H9 (cell line): ENCODE results near the gene DDX51. TPM values are rescaled to one million over a fixed set of nuclear protein-coding genes. Genes with fewer than 3 reads are reported as not detected.

Experiments used
- DNase-seq: peaks from one replicate; pipeline ENCODE4 v3.0.0-alpha.2; 2017
- H2AFZ ChIP-seq: one replicate; pipeline ENCODE4 v1.6.1; 2013; ENCODE audit warnings: mild to moderate bottlenecking, low read length, control low read depth, moderate library complexity
- H2AK5ac ChIP-seq: 2 replicates; pipeline ENCODE4 v1.6.1; 2013; ENCODE audit warnings: low read length, control low read depth, mixed read lengths; ENCODE audit not compliant: insufficient read length
- H2BK120ac ChIP-seq: one replicate; pipeline ENCODE4 v1.6.1; 2013; ENCODE audit warnings: low read depth, mild to moderate bottlenecking, low read length, control low read depth, inconsistent platforms; ENCODE audit not compliant: poor library complexity, severe bottlenecking
- H2BK12ac ChIP-seq: 2 replicates; pipeline ENCODE4 v1.6.1; 2013; ENCODE audit warnings: low read length, control low read depth, mixed read lengths, low read depth; ENCODE audit not compliant: insufficient read length
- H2BK15ac ChIP-seq: 2 replicates; pipeline ENCODE4 v1.6.1; 2013; ENCODE audit warnings: low read depth, low read length, control low read depth
- H2BK20ac ChIP-seq: one replicate; pipeline ENCODE4 v1.6.1; 2013; ENCODE audit warnings: low read depth, mild to moderate bottlenecking, low read length, control low read depth, inconsistent platforms; ENCODE audit not compliant: poor library complexity, severe bottlenecking
- H2BK5ac ChIP-seq: 2 replicates; pipeline ENCODE4 v1.6.1; 2013; ENCODE audit warnings: low read length, control low read depth, mixed read lengths; ENCODE audit not compliant: insufficient read length
- H3K14ac ChIP-seq: 2 replicates; pipeline ENCODE4 v1.6.1; 2013; ENCODE audit warnings: low read length, control low read depth; ENCODE audit not compliant: insufficient read depth
- H3K18ac ChIP-seq: 2 replicates; pipeline ENCODE4 v1.6.1; 2013; ENCODE audit warnings: low read depth, mild to moderate bottlenecking, mixed read lengths, low read length, control low read depth; ENCODE audit not compliant: insufficient read length
- H3K23ac ChIP-seq: 2 replicates; pipeline ENCODE4 v1.6.1; 2013; ENCODE audit warnings: low read length, control low read depth, mixed read lengths, low read depth; ENCODE audit not compliant: insufficient read length
- H3K23me2 ChIP-seq: 2 replicates; pipeline ENCODE4 v1.6.1; 2013; ENCODE audit warnings: low read depth, mild to moderate bottlenecking, mixed read lengths, low read length, control low read depth; ENCODE audit not compliant: insufficient read length, poor library complexity, severe bottlenecking
- H3K27ac ChIP-seq: 2 replicates; pipeline ENCODE4 v1.5.1; 2013; ENCODE audit warnings: low read length, control low read depth, mixed read lengths, low read depth; ENCODE audit not compliant: insufficient read length
- H3K27me3 ChIP-seq: 2 replicates; pipeline ENCODE4 v1.6.1; 2013; ENCODE audit warnings: low read length, control low read depth, inconsistent platforms; ENCODE audit not compliant: insufficient read depth
- H3K4ac ChIP-seq: 2 replicates; pipeline ENCODE4 v1.6.1; 2013; ENCODE audit warnings: low read depth, mild to moderate bottlenecking, control low read depth, inconsistent platforms, low read length, moderate library complexity
- H3K4me1 ChIP-seq: 2 replicates; pipeline ENCODE4 v1.6.1; 2013; ENCODE audit warnings: low read length, control low read depth, inconsistent platforms; ENCODE audit not compliant: insufficient read depth
- H3K4me2 ChIP-seq: 2 replicates; pipeline ENCODE4 v1.6.1; 2013; ENCODE audit warnings: low read length, control low read depth, mixed read lengths; ENCODE audit not compliant: insufficient read length, insufficient read depth
- H3K56ac ChIP-seq: 2 replicates; pipeline ENCODE4 v1.6.1; 2013; ENCODE audit warnings: low read depth, mild to moderate bottlenecking, mixed read lengths, low read length, control low read depth; ENCODE audit not compliant: insufficient read length
- H3K79me1 ChIP-seq: 2 replicates; pipeline ENCODE4 v1.6.1; 2013; ENCODE audit warnings: low read depth, mild to moderate bottlenecking, moderate library complexity, low read length, control low read depth, inconsistent platforms; ENCODE audit not compliant: insufficient read depth, poor library complexity, severe bottlenecking
- H3K79me2 ChIP-seq: 2 replicates; pipeline ENCODE4 v1.6.1; 2013; ENCODE audit warnings: low read length, control low read depth, inconsistent platforms; ENCODE audit not compliant: insufficient read depth
- H3K9ac ChIP-seq: 2 replicates; pipeline ENCODE4 v1.6.1; 2013; ENCODE audit warnings: low read length, control low read depth, mixed read lengths; ENCODE audit not compliant: insufficient read length; ENCODE audit errors: extremely low read depth
- H3K9me3 ChIP-seq: one replicate; pipeline ENCODE4 v1.6.1; 2013; ENCODE audit warnings: low read depth, low read length, inconsistent platforms; ENCODE audit not compliant: control insufficient read depth
- H3T11ph ChIP-seq: one replicate; pipeline ENCODE4 v1.6.1; 2013; ENCODE audit warnings: mild to moderate bottlenecking, low read length, control low read depth, inconsistent platforms
- H4K20me1 ChIP-seq: one replicate; pipeline ENCODE4 v1.6.1; 2013; ENCODE audit not compliant: control insufficient read depth, insufficient read length, insufficient read depth
- H4K5ac ChIP-seq: 2 replicates; pipeline ENCODE4 v1.6.1; 2013; ENCODE audit warnings: low read depth, mild to moderate bottlenecking, mixed read lengths, low read length, control low read depth; ENCODE audit not compliant: insufficient read length
- H4K8ac ChIP-seq: replicated peaks from 2 replicates; pipeline ENCODE4 v1.6.1; 2013; ENCODE audit warnings: low read length, control low read depth, mixed read lengths, low read depth; ENCODE audit not compliant: insufficient read length
- H4K91ac ChIP-seq: 2 replicates; pipeline ENCODE4 v1.6.1; 2013; ENCODE audit warnings: low read depth, mild to moderate bottlenecking, moderate library complexity, mixed read lengths, low read length, control low read depth; ENCODE audit not compliant: insufficient read length
- H3K27ac Mint-ChIP-seq, 3 experiments: 2 replicates in 2 of 3; 3 replicates in 1 of 3; pipeline ENCODE4 v1.8.0; 2020 to 2021; ENCODE audit warnings: mixed read lengths in 3 of 3, mild to moderate bottlenecking in 1 of 3, moderate library complexity in 1 of 3
- H3K27me3 Mint-ChIP-seq: 2 replicates; pipeline ENCODE4 v1.8.0; 2021; ENCODE audit warnings: low read depth, mild to moderate bottlenecking, moderate library complexity, mixed read lengths
- H3K36me3 Mint-ChIP-seq, 3 experiments: 2 replicates in 2 of 3; 3 replicates in 1 of 3; pipeline ENCODE4 v1.8.0; 2020 to 2021; ENCODE audit warnings: low read depth in 3 of 3, mixed read lengths in 3 of 3; ENCODE audit not compliant: insufficient read depth in 1 of 3
- H3K4me1 Mint-ChIP-seq, 2 experiments: 2 replicates each; pipeline ENCODE4 v1.8.0; 2020; ENCODE audit warnings: mixed read lengths in 2 of 2
- H3K4me3 Mint-ChIP-seq, 2 experiments: 2 replicates in 1 of 2; 3 replicates in 1 of 2; pipeline ENCODE4 v1.8.0; 2020 to 2021; ENCODE audit warnings: mild to moderate bottlenecking in 2 of 2, mixed read lengths in 2 of 2, moderate library complexity in 1 of 2
- H3K9me3 Mint-ChIP-seq, 2 experiments: 2 replicates in 1 of 2; 3 replicates in 1 of 2; pipeline ENCODE4 v1.8.0; 2020; ENCODE audit warnings: mild to moderate bottlenecking in 2 of 2, mixed read lengths in 2 of 2, moderate library complexity in 1 of 2
- CTCF ChIP-seq: fragments of 200-600 bp; sonication (generic); conservative IDR thresholded peaks from 3 replicates; pipeline ENCODE4 v1.8.0; 2021; ENCODE audit warnings: antibody characterized with exemption, mild to moderate bottlenecking
- WGBS: extraction: QIAGEN DNeasy Blood & Tissue Kit; methylation state at CpG from one replicate; pipeline ENCODE4 v1.1.7; 2013; ENCODE audit warnings: missing lambda C conversion rate, low lambda C conversion rate, mixed read lengths; ENCODE audit not compliant: insufficient read length; ENCODE audit errors: extremely low coverage; 5-methylcytosine and 5-hydroxymethylcytosine counted together
- total RNA-seq: library from RNA; stranded (reverse); gene quantifications from 2 replicates; pipeline ENCODE4 v1.2.1, GENCODE V29; 2021

The DDX51 gene
- total RNA-seq, 1 experiment from 2014 or later, result 37.9 TPM

GRCh38 chr12:132142679-132143335 lies 1.3 kb downstream of the DDX51 start:
- Histone ChIP-seq H3K4ac (no peak overlapping the region), H3K23me2 (peaks cover 5% of the 10 kb centered on the region), H3K27ac (no peak overlapping the region), H3K4me2 (peak overlapping the region; percentile 79), H4K8ac (no peak overlapping the region), H3K79me1 (peaks cover 12% of the 10 kb centered on the region), H3K18ac (no peak overlapping the region), H2BK120ac (no peak overlapping the region), H2BK12ac (no peak overlapping the region), H2BK20ac (no peak overlapping the region), H3K4me1 (peaks cover 3% of the 10 kb centered on the region; the same call in 1 of the 2 replicates), H3K27me3 (no peaks in the 10 kb centered on the region), H4K20me1 (no peaks in the 10 kb centered on the region), H3K9me3 (no peaks in the 10 kb centered on the region), H2BK15ac (no peak overlapping the region), H2BK5ac (no peak overlapping the region), H3K79me2 (peaks cover 5% of the 10 kb centered on the region; the same call in 1 of the 2 replicates), H3K23ac (no peak overlapping the region), H2AFZ (no peak overlapping the region), H3T11ph (no peak overlapping the region), H4K91ac (no peak overlapping the region), H2AK5ac (no peak overlapping the region), H4K5ac (no peak overlapping the region), H3K14ac (no peak overlapping the region; the same call in 1 of the 2 replicates), H3K9ac (peak overlapping the region; percentile 11), H3K56ac (no peak overlapping the region)
- Mint-ChIP-seq H3K9me3 (no peaks in the 10 kb centered on the region), H3K27ac (peak overlapping the region in 2 of 3 experiments; percentile 35 to 61; a peak in 2 of 7 replicates), H3K27me3 (peaks cover 3% of the 10 kb centered on the region), H3K36me3 (peaks cover 31 to 60% (median 54%) of the 10 kb centered on the region in 3 experiments), H3K4me3 (peak overlapping the region; percentile 82 to 84), H3K4me1 (peaks cover 7 to 10% of the 10 kb centered on the region in 2 experiments)
- TF ChIP-seq CTCF, result no peak
- WGBS, result no CpG with 5 or more reads among the region's 24 CpGs
- no peak for DNase-seq
